Trophoblast cell (in vitro differentiated cells and primary cell): Measurements from ENCODE around the gene OR1E2.
A peak's percentile ranks its signal among the peaks of the same experiment; 100 is the strongest.
"Not testable (repeated sequence)": the region's sequence is repeated elsewhere in the genome, so short reads cannot be mapped to it uniquely, and the experiment has no call there.

ENCODE experiments used
- DNase-seq, 2 donors: peaks; one replicate each; pipeline ENCODE4 v3.0.0-alpha.2; 2016
- H2AFZ ChIP-seq: 2 replicates; pipeline ENCODE4 v1.6.1; 2013; ENCODE audit warnings: low read length, moderate library complexity, mild to moderate bottlenecking; ENCODE audit not compliant: insufficient read depth, poor library complexity
- H2AK5ac ChIP-seq: 2 replicates; pipeline ENCODE4 v1.6.1; 2013; ENCODE audit warnings: mild to moderate bottlenecking, low read length
- H2BK120ac ChIP-seq: 2 replicates; pipeline ENCODE4 v1.6.1; 2013; ENCODE audit warnings: low read length, mild to moderate bottlenecking, moderate library complexity; ENCODE audit not compliant: insufficient read depth, poor library complexity
- H2BK12ac ChIP-seq: 2 replicates; pipeline ENCODE4 v1.6.1; 2013; ENCODE audit warnings: mild to moderate bottlenecking, low read length, moderate library complexity
- H2BK5ac ChIP-seq: 2 replicates; pipeline ENCODE4 v1.6.1; 2013; ENCODE audit warnings: low read length, low read depth, moderate library complexity, mild to moderate bottlenecking; ENCODE audit not compliant: poor library complexity
- H3K14ac ChIP-seq: 2 replicates; pipeline ENCODE4 v1.6.1; 2013; ENCODE audit warnings: mild to moderate bottlenecking, low read length
- H3K18ac ChIP-seq: 2 replicates; pipeline ENCODE4 v1.6.1; 2013; ENCODE audit warnings: mild to moderate bottlenecking, low read length
- H3K23ac ChIP-seq: 2 replicates; pipeline ENCODE4 v1.6.1; 2013; ENCODE audit warnings: low read length
- H3K27ac ChIP-seq: 2 replicates; pipeline ENCODE4 v1.5.1; 2013; ENCODE audit warnings: low read depth, mild to moderate bottlenecking, inconsistent platforms, low read length, moderate library complexity
- H3K27me3 ChIP-seq: 2 replicates; pipeline ENCODE4 v1.6.1; 2013; ENCODE audit warnings: inconsistent platforms, mild to moderate bottlenecking, low read length, moderate library complexity; ENCODE audit not compliant: insufficient read depth
- H3K36me3 ChIP-seq, 2 experiments: 1 replicate in 1 of 2; 2 replicates in 1 of 2; pipeline ENCODE4 v1.6.1; 2013; ENCODE audit warnings: low read length in 2 of 2, mild to moderate bottlenecking in 2 of 2, moderate library complexity in 1 of 2; ENCODE audit not compliant: insufficient read depth in 2 of 2, control insufficient read depth in 1 of 2
- H3K4ac ChIP-seq: 2 replicates; pipeline ENCODE4 v1.6.1; 2013; ENCODE audit warnings: low read depth, mild to moderate bottlenecking, low read length, moderate library complexity
- H3K4me1 ChIP-seq, 2 experiments: 1 replicate in 1 of 2; 2 replicates in 1 of 2; pipeline ENCODE4 v1.6.1; 2013; ENCODE audit warnings: low read length in 2 of 2, mild to moderate bottlenecking in 2 of 2, moderate library complexity in 1 of 2; ENCODE audit not compliant: insufficient read depth in 2 of 2, control insufficient read depth in 1 of 2
- H3K4me2 ChIP-seq: 2 replicates; pipeline ENCODE4 v1.6.1; 2013; ENCODE audit warnings: inconsistent platforms, mild to moderate bottlenecking, low read length, moderate library complexity
- H3K4me3 ChIP-seq: 2 replicates; pipeline ENCODE4 v1.5.1; 2013; ENCODE audit warnings: mild to moderate bottlenecking, low read depth, low read length, inconsistent platforms
- H3K79me1 ChIP-seq: one replicate; pipeline ENCODE4 v1.6.1; 2013; ENCODE audit warnings: low read length
- H3K79me2 ChIP-seq: 2 replicates; pipeline ENCODE4 v1.6.1; 2013; ENCODE audit warnings: low read length, mild to moderate bottlenecking; ENCODE audit not compliant: control insufficient read depth, insufficient read depth, poor library complexity
- H3K9ac ChIP-seq: 2 replicates; pipeline ENCODE4 v1.6.1; 2013; ENCODE audit warnings: mild to moderate bottlenecking, low read length
- H3K9me3 ChIP-seq: 2 replicates; pipeline ENCODE4 v1.6.1; 2013; ENCODE audit warnings: low read depth, mild to moderate bottlenecking, control low read depth, inconsistent platforms, low read length; ENCODE audit not compliant: insufficient read depth
- H4K12ac ChIP-seq: 2 replicates; pipeline ENCODE4 v1.6.1; 2013; ENCODE audit warnings: low read depth, mild to moderate bottlenecking, low read length, moderate library complexity
- H4K8ac ChIP-seq: 2 replicates; pipeline ENCODE4 v1.6.1; 2013; ENCODE audit warnings: low read depth, mild to moderate bottlenecking, low read length, moderate library complexity
- H4K91ac ChIP-seq: one replicate; pipeline ENCODE4 v1.6.1; 2013; ENCODE audit warnings: low read depth, mild to moderate bottlenecking, low read length, moderate library complexity
- WGBS: extraction: QIAGEN DNeasy Blood & Tissue Kit; methylation state at CpG from one replicate; pipeline ENCODE4 v1.1.7; 2013; ENCODE audit warnings: missing lambda C conversion rate; ENCODE audit not compliant: insufficient read length, insufficient coverage; ENCODE audit errors: extremely low coverage; 5-methylcytosine and 5-hydroxymethylcytosine counted together

The OR1E2 gene

DNA sequence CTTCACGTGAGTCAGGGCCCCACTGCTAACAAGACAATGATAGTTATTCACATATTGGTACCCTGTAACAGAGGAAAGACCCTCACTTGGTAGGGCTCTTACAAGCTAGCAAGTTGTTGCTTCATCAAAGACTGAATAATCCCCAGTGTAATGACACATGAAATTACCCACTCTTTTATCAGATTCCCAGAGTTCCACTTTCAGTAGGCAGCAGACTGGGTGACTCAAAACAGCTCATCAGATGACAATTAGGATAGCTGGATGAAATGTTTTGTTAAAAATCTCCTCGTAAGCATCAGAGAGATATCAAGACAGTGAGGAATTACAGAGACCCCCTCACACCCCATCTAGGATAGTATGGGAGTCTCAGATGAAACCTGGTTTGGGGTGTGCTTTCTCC is 6.8 kb upstream of the OR1E2 start:
- no peaks in the 10 kb centered on the region for H3K36me3 ChIP-seq
- H3K27ac ChIP-seq: no peak overlapping the region
- H3K79me1 ChIP-seq: no peaks in the 10 kb centered on the region
- no CpG with 5 or more reads among the region's 2 CpGs for WGBS
- no peak for DNase-seq
- H3K4me3 ChIP-seq: no peak overlapping the region
- H4K8ac ChIP-seq: no peak overlapping the region
- H2BK5ac ChIP-seq: no peak overlapping the region
- no peak overlapping the region for H2BK120ac ChIP-seq
- H3K18ac ChIP-seq: no peak overlapping the region
- no peak overlapping the region for H3K4me2 ChIP-seq
- H3K4me1 ChIP-seq: no peaks in the 10 kb centered on the region
- H2AFZ ChIP-seq: no peak overlapping the region
- H2AK5ac ChIP-seq: no peak overlapping the region
- no peak overlapping the region for H3K23ac ChIP-seq
- H4K91ac ChIP-seq: no peak overlapping the region
- no peak overlapping the region for H3K9ac ChIP-seq
- no peak overlapping the region for H3K4ac ChIP-seq
- no peaks in the 10 kb centered on the region for H3K79me2 ChIP-seq
- H3K14ac ChIP-seq: no peak overlapping the region
- H3K9me3 ChIP-seq: no peaks in the 10 kb centered on the region
- H3K27me3 ChIP-seq: no peaks in the 10 kb centered on the region
- no peak overlapping the region for H2BK12ac ChIP-seq
- no peak overlapping the region for H4K12ac ChIP-seq

DNA sequence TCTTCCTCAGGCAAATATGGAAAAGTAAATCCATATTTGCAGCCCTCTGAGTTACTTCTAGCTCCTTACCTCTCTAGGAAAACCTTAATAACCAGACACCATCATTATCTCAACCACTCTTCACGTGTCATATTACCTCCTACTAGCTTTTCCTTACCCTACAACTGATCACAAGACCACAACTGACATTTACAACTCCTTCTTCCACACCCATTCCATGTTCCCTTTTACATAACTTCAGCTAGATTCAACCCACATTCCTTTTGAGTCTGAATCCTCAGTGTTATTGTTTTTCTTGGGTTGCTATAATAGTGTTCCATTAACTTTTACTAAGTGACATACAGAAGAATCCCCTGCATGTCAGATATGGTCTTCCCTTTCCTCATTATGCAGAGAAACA is 4.7 kb upstream of the OR1E2 start:
- Histone ChIP-seq H3K9ac (no peak overlapping the region), H2AK5ac (no peak overlapping the region), H3K4ac (no peak overlapping the region), H3K27ac (no peak overlapping the region), H3K27me3 (no peaks in the 10 kb centered on the region), H2AFZ (no peak overlapping the region), H3K4me1 (no peaks in the 10 kb centered on the region), H3K23ac (no peak overlapping the region), H3K36me3 (no peaks in the 10 kb centered on the region), H4K8ac (no peak overlapping the region), H4K91ac (no peak overlapping the region), H3K18ac (no peak overlapping the region), H3K4me3 (no peak overlapping the region), H3K14ac (no peak overlapping the region), H2BK120ac (no peak overlapping the region), H3K79me2 (no peaks in the 10 kb centered on the region), H2BK5ac (no peak overlapping the region), H3K9me3 (no peaks in the 10 kb centered on the region), H4K12ac (no peak overlapping the region), H2BK12ac (no peak overlapping the region), H3K4me2 (no peak overlapping the region), H3K79me1 (no peaks in the 10 kb centered on the region)
- whole genome bisulfite sequencing: no CpG with 5 or more reads among the region's 1 CpG
- DNase-seq: no peak

- H3K79me1 ChIP-seq, H3K9ac ChIP-seq, H3K4ac ChIP-seq, H3K14ac ChIP-seq, H4K91ac ChIP-seq, H3K18ac ChIP-seq, H3K4me3 ChIP-seq, H2BK12ac ChIP-seq, H3K4me2 ChIP-seq, H3K9me3 ChIP-seq, H4K12ac ChIP-seq, H4K8ac ChIP-seq, H3K27me3 ChIP-seq, H3K79me2 ChIP-seq, H3K27ac ChIP-seq, H2AK5ac ChIP-seq, H2BK5ac ChIP-seq, H3K4me1 ChIP-seq, H2AFZ ChIP-seq, H3K23ac ChIP-seq, H3K36me3 ChIP-seq, H2BK120ac ChIP-seq: not testable (repeated sequence)
- no CpG with 5 or more reads among the region's 7 CpGs for WGBS
- DNase-seq: peak in 1 of 2 donors; percentile 15
Observed at GRCh38 chr17:3433215-3433614, 426 bp downstream of the OR1E2 start.

- Histone ChIP-seq H3K4me2 (no peak overlapping the region), H2BK5ac (no peak overlapping the region), H3K9ac (no peak overlapping the region), H3K27me3 (no peaks in the 10 kb centered on the region), H2AK5ac (no peak overlapping the region), H3K4me3 (no peak overlapping the region), H3K4me1 (no peaks in the 10 kb centered on the region), H3K9me3 (peaks cover 9% of the 10 kb centered on the region), H3K79me2 (no peaks in the 10 kb centered on the region), H3K79me1 (no peaks in the 10 kb centered on the region), H4K12ac (no peak overlapping the region), H3K14ac (no peak overlapping the region), H3K4ac (no peak overlapping the region), H4K91ac (no peak overlapping the region), H3K36me3 (no peaks in the 10 kb centered on the region), H4K8ac (no peak overlapping the region), H2BK120ac (no peak overlapping the region), H3K23ac (no peak overlapping the region), H2AFZ (no peak overlapping the region), H2BK12ac (no peak overlapping the region), H3K27ac (no peak overlapping the region), H3K18ac (no peak overlapping the region)
- no CpG with 5 or more reads among the region's 2 CpGs for WGBS
- no peak for DNase-seq
Observed at GRCh38 chr17:3418222-3418621, 15.4 kb downstream of the OR1E2 start.
